ENCODE data around the gene PACRGL. TPM values are rescaled to one million over a fixed set of nuclear protein-coding genes. Genes with fewer than 3 reads are reported as not detected.

Gene PACRGL
- total RNA-seq, 1 experiment from 2014 or later = 17.2 TPM

DNA sequence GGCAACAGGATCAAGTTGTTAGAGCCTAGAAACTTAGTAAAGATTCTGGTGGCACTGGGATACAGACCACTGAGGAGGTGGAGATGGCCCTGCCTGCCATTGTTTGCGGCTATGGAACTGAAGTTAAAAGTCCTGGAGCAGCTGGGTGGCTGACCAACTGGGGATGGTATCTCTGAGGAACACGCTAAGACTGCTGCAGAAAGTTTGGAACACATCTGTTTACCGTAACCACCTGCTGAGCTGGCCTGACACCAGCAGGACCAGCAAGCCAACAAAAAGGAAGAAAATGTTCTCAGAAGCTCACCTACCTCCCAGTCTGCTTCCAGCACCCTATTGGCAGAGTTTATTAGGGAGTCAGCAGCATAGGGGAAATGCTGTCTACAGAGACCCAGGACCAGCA is 17.4 kb upstream of the PACRGL start:
- BruUV-seq (replicated peaks) = no TSS peak
- H3K27ac Mint-ChIP-seq (ENCODE audit: unreplicated experiment) = no peak overlapping the region
- peaks cover 28% of the 10 kb centered on the region for H3K27me3 Mint-ChIP-seq (ENCODE audit: unreplicated experiment)
- TF ChIP-seq, protein P1, sequence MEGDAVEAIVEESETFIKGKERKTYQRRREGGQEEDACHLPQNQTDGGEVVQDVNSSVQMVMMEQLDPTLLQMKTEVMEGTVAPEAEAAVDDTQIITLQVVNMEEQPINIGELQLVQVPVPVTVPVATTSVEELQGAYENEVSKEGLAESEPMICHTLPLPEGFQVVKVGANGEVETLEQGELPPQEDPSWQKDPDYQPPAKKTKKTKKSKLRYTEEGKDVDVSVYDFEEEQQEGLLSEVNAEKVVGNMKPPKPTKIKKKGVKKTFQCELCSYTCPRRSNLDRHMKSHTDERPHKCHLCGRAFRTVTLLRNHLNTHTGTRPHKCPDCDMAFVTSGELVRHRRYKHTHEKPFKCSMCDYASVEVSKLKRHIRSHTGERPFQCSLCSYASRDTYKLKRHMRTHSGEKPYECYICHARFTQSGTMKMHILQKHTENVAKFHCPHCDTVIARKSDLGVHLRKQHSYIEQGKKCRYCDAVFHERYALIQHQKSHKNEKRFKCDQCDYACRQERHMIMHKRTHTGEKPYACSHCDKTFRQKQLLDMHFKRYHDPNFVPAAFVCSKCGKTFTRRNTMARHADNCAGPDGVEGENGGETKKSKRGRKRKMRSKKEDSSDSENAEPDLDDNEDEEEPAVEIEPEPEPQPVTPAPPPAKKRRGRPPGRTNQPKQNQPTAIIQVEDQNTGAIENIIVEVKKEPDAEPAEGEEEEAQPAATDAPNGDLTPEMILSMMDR (IDR thresholded peaks at IDR 0.05; ENCODE audit: unreplicated experiment) = no peak
- H3K36me3 Mint-ChIP-seq (ENCODE audit: insufficient read depth, unreplicated experiment) = no peaks in the 10 kb centered on the region
- no peaks in the 10 kb centered on the region for H3K9me3 Mint-ChIP-seq (ENCODE audit: low read depth, unreplicated experiment)
- H3K4me3 Mint-ChIP-seq (ENCODE audit: low read depth, unreplicated experiment) = no peak overlapping the region
- no peaks in the 10 kb centered on the region for H3K4me1 Mint-ChIP-seq (ENCODE audit: low read depth, unreplicated experiment)
- no peak for DNase-seq
- CTCF ChIA-PET = no interaction called here
- intact Hi-C loops (cut with micrococcal nuclease; ENCODE audit: unreplicated experiment) = no loop called here

DNA sequence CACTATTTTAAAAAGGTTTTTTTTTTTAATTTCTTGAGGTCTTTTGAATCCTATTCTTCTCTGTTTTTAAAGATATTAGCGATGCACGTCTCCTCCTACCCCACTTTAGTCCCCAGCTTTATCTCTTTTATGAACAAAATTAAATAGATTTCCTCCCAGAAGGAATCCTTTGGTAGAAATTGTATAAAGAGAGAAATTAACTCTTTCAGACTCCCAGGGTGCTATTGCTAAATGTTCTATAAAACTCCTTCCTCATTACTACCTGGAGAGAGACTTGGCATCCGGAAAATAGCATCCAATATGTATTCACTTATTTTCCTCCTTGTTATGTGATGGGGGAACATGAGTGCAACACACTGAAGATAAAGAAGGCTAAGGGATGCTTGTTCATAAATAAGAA is 16.5 kb upstream of the PACRGL start:
- CTCF ChIA-PET = no interaction called here
- Mint-ChIP-seq H3K36me3 (ENCODE audit: insufficient read depth, unreplicated experiment) (no peaks in the 10 kb centered on the region), H3K27me3 (ENCODE audit: unreplicated experiment) (peaks cover 28% of the 10 kb centered on the region), H3K27ac (ENCODE audit: unreplicated experiment) (no peak overlapping the region), H3K9me3 (ENCODE audit: low read depth, unreplicated experiment) (no peaks in the 10 kb centered on the region), H3K4me3 (ENCODE audit: low read depth, unreplicated experiment) (no peak overlapping the region), H3K4me1 (ENCODE audit: low read depth, unreplicated experiment) (no peaks in the 10 kb centered on the region)
- TF ChIP-seq, protein P1 (IDR thresholded peaks at IDR 0.05; ENCODE audit: unreplicated experiment) = no peak
- intact Hi-C loops (cut with micrococcal nuclease; ENCODE audit: unreplicated experiment) = loop anchor here (2.0 kb wide), 1 partner anchor 139 kb away; no protein-coding TSS in a partner anchor
- BruUV-seq (replicated peaks) = no TSS peak
- no peak for DNase-seq

DNA sequence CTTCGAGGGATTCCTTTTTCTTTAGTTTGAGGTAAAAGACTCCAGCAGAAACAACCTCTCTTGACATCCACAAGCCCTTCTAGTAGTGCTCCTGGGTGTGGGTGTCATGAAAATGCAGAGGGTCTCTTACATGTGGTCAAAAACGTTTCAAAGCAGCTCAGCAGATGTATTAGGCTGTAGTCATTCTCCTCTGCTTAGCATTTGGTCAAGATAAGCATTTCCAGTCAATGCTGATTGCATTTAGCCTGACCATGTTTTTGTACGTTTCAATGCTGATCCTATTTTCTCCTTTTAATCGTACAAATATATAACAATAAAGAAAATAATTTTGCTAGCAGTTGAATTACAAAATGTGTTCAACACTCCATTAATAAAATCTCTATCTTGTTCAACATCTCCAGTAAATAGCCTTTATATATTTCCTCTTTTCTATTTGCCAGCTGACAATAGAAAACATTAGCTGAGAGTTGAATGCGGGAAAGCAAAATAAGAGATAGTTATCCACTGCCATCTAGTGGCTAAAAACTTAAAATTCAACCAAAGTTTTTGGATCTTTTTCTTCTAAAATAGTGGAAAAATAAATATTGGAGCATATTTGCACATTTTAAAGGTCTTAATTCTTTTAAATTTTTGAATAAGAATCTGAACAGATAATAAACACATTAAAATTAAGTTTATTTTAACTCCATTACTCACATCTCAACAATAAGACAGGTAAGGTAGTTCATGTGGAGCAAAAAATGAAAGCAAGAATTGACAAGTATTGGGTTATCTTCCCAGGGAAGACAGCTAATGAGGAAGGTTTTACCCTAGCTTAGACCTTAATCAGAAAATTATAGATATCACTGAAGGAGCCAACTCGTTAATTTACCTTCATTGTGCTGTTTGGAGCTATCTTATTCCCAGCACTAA is 15.2 kb upstream of the PACRGL start:
- Mint-ChIP-seq H3K27me3 (ENCODE audit: unreplicated experiment) (peaks cover 28% of the 10 kb centered on the region), H3K9me3 (ENCODE audit: low read depth, unreplicated experiment) (no peaks in the 10 kb centered on the region), H3K4me3 (ENCODE audit: low read depth, unreplicated experiment) (no peak overlapping the region), H3K27ac (ENCODE audit: unreplicated experiment) (no peak overlapping the region), H3K36me3 (ENCODE audit: insufficient read depth, unreplicated experiment) (no peaks in the 10 kb centered on the region), H3K4me1 (ENCODE audit: low read depth, unreplicated experiment) (no peaks in the 10 kb centered on the region)
- intact Hi-C loops (cut with micrococcal nuclease; ENCODE audit: unreplicated experiment) = loop anchor here (1.0 to 5.0 kb wide), 3 partner anchors 140 to 373 kb away; no protein-coding TSS in a partner anchor
- BruUV-seq (replicated peaks) = no TSS peak
- CTCF ChIA-PET = interaction anchor here (0.7 to 1.0 kb wide), 3 partner anchors 175 to 263 kb away, joined by 3 read pairs; no protein-coding TSS in a partner anchor
- no peak for DNase-seq
- TF ChIP-seq, protein P1 (IDR thresholded peaks at IDR 0.05; ENCODE audit: unreplicated experiment) = no peak

DNA sequence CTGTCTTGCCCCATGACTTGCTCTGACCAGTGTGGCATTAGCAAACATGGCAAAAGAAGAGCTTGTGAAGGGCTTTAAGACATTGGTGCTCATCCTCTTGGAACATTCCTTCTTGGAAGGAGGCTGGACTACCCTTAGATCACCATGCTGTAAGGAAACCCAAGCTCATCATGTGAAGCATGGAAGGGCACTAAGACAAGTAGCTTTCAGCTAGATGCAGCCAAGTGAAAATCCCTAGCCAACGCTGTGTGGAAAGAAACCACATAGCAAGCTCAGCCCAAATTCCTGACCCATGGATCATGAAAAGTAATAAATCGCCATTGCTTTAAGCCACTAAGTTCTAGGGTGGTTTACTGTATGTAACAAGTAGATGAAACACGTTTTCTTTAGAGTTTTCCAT is 12.4 kb upstream of the PACRGL start:
- H3K36me3 Mint-ChIP-seq (ENCODE audit: insufficient read depth, unreplicated experiment) = no peaks in the 10 kb centered on the region
- CTCF ChIA-PET = interaction anchor here (0.7 kb wide), 1 partner anchor 45 kb away, joined by 3 read pairs; no protein-coding TSS in a partner anchor
- DNase-seq = no peak
- BruUV-seq (replicated peaks) = no TSS peak
- H3K27ac Mint-ChIP-seq (ENCODE audit: unreplicated experiment) = no peak overlapping the region
- H3K9me3 Mint-ChIP-seq (ENCODE audit: low read depth, unreplicated experiment) = no peaks in the 10 kb centered on the region
- no peaks in the 10 kb centered on the region for H3K4me1 Mint-ChIP-seq (ENCODE audit: low read depth, unreplicated experiment)
- H3K27me3 Mint-ChIP-seq (ENCODE audit: unreplicated experiment) = peaks cover 2% of the 10 kb centered on the region
- TF ChIP-seq, protein P1 (IDR thresholded peaks at IDR 0.05; ENCODE audit: unreplicated experiment) = no peak
- no peak overlapping the region for H3K4me3 Mint-ChIP-seq (ENCODE audit: low read depth, unreplicated experiment)
- intact Hi-C loops (cut with micrococcal nuclease; ENCODE audit: unreplicated experiment) = loop anchor here (5.0 kb wide), 1 partner anchor 376 kb away; no protein-coding TSS in a partner anchor

All from Calu3 (cell line).